HG03045 (cell line): ENCODE data around the gene PI16.

Source experiments
- ATAC-seq: cut with Tn5 transposase; IDR thresholded peaks from one replicate; pipeline ENCODE4 v1.9.1; 2021; ENCODE audit warnings: mild to moderate bottlenecking, moderate library complexity; ENCODE audit not compliant: unreplicated experiment

The PI16 gene

GRCh38 chr6:36970892-36971842 is 16.6 kb downstream of the PI16 start:
- no peak for ATAC-seq

GRCh38 chr6:36971921-36972673 is 17.6 kb downstream of the PI16 start:
- no peak for ATAC-seq

DNA sequence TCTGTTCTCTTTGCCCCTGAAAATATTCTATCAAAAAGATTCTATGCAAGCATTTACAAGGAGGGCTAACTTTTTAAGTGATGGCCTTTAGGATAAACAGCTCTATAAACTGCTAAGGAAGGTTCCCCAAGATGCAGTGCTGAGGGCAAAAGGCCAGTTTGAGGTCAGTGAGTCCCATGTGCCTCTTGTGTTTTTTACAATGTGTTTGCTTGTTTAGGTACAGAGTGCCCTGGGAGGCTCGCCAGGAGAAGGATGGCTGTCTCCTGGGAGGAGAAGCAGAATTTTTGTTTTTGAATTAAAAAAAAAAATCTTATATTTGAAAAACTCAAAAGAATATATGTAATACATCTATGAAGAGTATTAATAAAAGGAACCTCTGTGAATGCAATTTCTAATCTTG is 18.7 kb downstream of the PI16 start:
- no peak for ATAC-seq

DNA sequence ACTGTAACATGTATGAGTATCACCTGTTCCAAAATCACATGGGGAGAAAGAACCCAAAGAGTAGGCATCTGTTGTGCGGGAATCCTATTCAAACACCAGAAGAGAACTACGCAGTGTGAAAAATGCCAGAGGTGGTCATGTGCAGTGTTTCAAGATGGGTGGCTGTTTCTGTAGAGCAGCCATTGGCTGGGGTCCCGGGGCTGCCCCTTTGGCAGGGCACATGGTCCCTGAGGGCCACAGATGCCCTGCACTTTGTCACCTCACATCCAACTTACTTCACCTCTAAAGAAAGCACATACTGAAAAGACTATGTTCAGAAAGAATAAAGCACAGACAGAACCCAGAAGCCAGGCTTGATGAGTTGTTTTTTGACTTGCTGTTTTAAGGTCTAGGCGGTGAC is 19.1 kb downstream of the PI16 start:
- ATAC-seq = no peak

DNA sequence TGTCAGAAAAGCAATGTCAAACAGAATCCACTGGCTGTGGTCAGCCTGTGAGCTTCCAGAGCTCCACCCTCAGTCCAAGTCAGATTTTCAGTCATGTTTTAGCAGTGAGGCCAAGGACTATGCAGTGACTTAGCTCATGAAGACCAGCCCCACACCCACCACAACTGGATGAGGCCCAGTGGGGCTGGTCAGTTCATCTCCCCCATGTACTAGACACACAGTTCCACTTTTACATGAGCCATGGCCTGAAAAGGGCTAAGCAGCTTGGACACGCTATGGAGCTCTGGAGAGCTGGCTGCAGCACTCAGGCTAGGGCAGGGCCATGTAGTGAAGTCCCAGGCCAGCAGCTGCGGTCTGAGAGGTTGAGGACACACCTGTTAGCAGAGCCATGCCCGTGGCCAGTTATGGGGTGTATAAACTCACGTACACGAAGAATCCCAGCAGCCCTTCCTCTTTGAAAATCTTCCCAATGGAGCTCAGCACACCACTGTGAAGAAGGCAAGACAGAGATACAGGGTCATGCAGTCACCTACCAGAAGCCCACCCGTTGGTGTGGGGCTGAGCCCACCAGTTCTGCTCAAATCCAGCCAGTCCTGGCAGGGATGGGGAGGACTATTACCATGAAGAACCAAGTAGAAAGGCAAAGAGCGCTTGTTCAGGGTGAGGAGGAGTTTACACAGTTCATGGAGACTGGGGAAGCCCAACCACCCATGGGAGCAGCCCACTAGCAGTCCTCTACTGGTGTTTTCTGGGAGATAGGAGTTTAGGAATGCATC is 20.9 kb downstream of the PI16 start:
- no peak for ATAC-seq

DNA sequence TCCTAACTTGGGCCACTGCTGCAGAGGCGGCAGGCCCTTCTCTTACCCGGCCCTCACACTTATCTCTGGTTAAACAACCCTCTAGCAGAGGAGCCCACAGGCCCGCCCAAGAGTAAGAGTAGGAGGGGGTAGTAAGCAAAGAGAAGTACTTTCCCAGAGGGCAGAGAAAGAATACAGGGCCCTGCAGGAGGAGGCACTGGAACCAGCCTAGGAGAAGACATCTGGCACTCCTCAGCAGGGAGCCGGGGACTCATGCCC is 21.4 kb downstream of the PI16 start:
- ATAC-seq = no peak

- no peak for ATAC-seq
Observed at GRCh38 chr6:36976509-36976908, 22.0 kb downstream of the PI16 start.

DNA sequence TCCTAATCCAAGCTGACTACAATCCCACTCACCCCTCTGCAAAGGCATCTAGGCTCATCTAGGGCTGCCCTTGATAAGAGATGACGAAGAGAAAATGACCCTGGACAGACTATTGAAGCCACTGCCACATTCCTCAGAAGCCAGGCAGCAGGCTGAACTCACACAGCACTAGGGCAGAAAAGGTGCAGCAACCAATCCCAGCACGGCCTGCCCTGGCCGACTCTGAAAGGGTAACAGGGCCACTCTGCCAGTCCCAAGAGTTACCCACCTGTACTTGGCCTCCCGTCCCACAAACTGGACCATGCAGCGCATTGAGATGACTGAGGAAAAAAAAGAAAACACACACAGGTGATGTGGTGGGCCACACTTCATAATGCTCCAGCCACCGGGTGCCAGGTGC is 22.4 kb downstream of the PI16 start:
- no peak for ATAC-seq

DNA sequence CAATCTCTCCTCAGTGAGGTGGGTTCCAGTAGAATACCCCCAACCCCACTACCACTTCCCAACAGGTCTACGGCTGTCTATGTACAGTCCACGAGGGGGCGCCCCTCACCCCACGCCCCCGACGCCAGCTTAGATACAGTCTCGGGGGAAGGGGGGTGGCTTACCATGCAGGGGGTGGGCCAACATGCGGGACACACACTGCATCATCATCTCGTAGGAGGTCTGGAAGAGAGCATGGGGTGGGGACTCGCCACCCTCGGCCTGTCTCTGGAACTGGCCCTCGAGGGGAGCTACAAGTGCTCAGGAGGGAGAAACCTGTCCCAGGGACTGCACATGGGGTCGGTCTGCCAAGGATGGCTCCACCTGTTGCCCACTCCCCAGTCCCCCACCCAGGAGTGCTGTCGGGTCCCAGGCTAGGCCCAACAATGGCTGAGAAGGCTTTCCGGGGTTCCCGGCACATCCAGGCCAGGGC is 23.0 kb downstream of the PI16 start:
- ATAC-seq = no peak

DNA sequence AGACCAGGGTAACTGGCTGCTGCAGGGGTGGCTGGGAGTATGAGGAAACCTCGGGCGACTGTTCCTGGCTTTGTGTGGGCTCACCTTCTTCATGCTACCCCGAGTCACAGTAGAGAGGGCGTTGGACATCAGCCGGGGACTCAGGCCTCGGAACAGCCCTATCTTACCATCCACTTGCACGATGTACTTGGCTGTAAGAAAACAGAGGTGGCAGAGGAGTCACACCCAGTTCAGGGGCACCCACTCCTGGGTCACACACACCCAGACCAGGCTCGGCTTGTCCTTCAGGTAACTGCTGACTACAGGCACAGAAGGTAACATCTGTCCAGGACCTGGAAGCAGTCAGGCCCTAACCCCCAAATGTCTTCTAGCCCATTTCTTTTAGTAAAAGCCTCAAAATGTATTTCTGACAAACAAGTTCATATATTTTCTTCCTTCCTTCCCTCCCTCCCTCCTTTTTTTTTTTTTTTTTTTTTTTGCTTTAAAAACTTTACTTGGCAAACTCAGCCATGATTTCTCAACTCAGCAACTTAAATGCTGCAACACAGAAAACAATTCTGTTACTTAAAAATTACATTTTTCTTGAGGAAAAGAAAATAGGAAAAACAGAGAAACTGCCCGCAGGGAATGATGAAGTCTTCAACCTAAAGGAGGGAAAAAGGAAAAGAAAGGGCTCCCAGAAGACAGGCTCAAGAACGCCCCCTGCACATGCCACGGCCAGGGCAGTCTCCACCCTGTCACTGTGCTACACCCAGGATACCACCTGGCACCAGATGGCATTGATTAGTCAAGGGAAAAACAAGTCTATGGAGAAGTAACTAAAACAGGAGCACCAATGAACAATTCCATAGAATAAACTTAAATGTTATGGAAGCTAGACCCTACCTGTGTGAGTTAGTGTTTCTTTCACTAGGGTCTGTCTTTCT is 24.1 kb downstream of the PI16 start:
- no peak for ATAC-seq

DNA sequence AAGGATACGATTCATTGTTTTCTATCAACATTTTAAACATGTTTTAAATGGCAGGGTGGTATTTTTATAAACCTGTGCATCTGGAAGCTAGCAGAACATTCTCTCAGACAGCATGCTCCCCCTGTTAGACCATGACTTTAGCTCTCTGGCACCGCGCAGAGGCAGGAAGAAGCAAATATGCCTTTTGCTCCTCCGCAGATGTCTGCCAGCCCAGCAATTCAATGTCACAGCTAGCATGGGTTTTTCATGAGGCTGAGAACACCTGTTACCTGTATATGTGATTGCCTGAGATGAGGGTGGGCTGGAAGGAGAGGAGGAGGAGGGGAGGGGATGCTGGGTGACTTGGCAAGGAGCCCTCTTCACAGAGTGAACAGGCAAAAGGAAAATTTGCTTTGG is 24.8 kb downstream of the PI16 start:
- ATAC-seq = no peak

DNA sequence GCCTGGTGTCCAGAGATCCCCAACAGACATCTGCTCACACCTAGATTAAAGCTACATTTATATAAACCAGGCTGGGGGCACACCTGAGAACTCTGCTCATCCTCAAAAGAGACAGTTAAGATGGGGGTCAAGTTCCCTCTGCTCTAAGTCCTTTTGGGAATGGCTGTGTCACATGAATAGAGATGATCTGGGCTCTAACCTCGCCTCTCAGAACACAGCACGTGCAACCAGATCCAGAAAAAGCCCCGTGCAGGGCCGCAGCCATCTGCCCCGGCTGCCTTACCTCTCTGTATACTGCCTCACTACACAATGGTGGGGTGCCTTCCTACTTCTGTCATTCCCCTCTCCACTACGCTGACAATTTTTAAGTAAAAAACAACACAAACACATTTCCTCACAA is 25.6 kb downstream of the PI16 start:
- ATAC-seq = no peak

GRCh38 chr6:36980876-36981619 is 26.5 kb downstream of the PI16 start:
- ATAC-seq = no peak

- ATAC-seq = no peak
Observed at GRCh38 chr6:36983538-36983937, 29.0 kb downstream of the PI16 start.

DNA sequence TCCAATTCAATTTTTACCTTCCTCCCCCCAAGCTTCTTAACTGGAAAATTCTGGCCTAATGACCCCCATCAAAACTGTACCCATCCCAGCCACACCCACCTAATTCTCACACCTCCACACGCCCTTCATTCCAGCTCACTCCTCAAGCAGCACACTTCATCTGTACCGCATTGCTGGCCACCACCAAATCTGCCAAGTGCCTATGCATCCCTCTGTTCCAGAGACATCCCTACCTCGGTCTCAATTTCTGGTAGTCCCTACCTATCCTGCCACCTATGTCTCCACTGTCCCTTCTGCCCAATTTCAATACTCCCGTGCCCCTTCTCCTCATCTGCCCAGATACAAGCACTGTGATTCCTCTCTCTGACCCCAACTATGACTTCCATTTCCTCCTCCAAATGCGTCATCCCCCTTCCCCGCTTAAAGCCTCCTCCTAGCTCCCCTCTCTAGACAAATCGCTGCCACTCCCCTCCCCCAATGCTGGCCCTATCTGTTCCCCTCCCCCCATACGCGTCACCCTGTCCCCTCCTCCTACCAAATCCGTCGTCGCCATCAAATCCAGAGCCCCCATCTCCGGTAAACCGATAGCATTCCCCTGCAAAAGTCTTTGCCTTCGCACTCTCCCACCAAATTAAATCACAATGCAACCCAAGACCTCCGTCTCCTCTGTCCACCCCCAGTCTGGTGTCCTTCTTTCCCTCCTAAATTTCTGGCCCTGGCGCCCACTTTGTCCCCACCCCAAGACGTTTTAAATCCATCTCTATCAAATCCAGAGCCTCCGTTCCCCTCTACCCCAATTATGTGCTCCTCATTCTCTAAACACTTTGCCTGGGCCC is 30.3 kb downstream of the PI16 start:
- ATAC-seq = no peak

- ATAC-seq = no peak
Observed at GRCh38 chr6:36985417-36985807, 30.9 kb downstream of the PI16 start.

GRCh38 chr6:36985808-36986703 is 31.5 kb downstream of the PI16 start, which contains the start of gene MTCH1:
MTCH1 (minus strand) TSS chr6:36986196; CDS start chr6:36986173, 23 bp downstream.
- peak; percentile 85 for ATAC-seq

DNA sequence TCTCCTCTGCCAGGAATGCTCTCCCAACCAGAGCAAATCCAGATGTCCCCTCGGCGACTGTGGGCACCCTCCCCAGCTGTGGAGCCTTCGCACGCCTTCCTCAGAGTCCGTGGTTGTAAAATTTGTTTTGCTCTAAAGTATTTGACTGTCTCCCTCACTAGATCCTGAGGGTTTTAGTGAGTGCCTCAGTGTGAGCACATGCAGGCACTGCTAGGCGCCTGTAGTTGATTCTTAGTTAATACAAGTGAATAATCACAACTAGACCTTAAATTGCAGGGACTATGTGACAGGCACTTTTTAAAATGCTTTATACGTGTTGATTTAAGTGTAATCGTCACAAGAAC is 32.1 kb downstream of the PI16 start:
- no peak for ATAC-seq
